ENCODE measurements around the gene SLC22A5.

Gene SLC22A5

GRCh38 chr5:132439521-132440089 lies 70.1 kb downstream of the SLC22A5 start:
- no peak overlapping the region for H3K4me3 ChIP-seq (replicated peaks; ENCODE audit: low read depth, low read length)
- no peaks in the 10 kb centered on the region for H3K27me3 ChIP-seq (replicated peaks; ENCODE audit: control insufficient read depth, insufficient read depth, low read length)
- no peak for DNase-seq (ENCODE audit: extremely low read depth, insufficient read length)
- TF ChIP-seq CTCF (IDR thresholded peaks at IDR 0.05; ENCODE audit: insufficient read depth, low read length, poor library complexity, severe bottlenecking) = no peak
- H3K36me3 ChIP-seq (ENCODE audit: control insufficient read depth, insufficient read depth, low read length) = peaks cover 2% of the 10 kb centered on the region

- Histone ChIP-seq H3K4me3 (replicated peaks; ENCODE audit: low read depth, low read length) (no peak overlapping the region), H3K27me3 (replicated peaks; ENCODE audit: control insufficient read depth, insufficient read depth, low read length) (no peaks in the 10 kb centered on the region), H3K36me3 (ENCODE audit: control insufficient read depth, insufficient read depth, low read length) (peaks cover 3% of the 10 kb centered on the region)
- no peak for TF ChIP-seq CTCF (IDR thresholded peaks at IDR 0.05; ENCODE audit: insufficient read depth, low read length, poor library complexity, severe bottlenecking)
- DNase-seq (ENCODE audit: extremely low read depth, insufficient read length) = no peak
Measured at GRCh38 chr5:132444061-132444460, 74.6 kb downstream of the SLC22A5 start.
